ENCODE data around the gene DBR1.
A peak's percentile ranks its signal among the peaks of the same experiment; 100 is the strongest.

The DBR1 gene

DNA sequence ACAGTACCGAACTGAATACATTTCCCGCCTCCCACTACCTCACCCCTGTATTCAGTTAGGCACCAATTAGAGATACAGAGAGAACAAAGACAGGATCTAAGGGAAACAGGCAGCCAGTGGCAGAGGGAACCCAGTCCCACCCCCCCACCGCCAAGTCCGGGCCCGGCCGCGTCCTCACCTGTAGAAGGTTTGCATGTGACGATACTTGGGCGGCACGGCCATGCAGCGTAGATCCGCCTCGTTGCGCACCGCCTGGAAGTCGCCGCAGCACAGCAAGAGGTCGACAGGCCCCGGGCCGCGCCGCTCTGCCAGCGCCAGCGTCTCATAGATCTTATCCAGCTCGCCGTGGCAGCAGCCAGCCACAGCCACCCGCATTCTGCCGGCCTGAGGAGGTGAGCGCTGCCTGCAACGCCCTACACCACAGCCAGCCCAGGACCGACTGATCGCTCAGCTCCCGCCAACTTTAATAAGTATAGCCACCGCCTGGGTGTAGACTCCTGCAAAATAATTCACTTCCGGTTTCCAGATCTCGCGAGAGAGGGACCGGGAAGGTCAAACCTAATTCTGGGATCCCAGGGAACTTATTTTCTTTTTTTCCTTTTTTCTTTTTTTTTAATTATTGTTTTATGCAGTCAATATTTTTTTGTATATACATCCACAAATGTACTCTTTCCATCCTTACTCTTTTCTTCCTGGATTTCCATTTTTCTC is at the start of gene DBR1:
Gene DBR1, minus strand, starts transcription at position 501 of the 711 bp plus-strand sequence. Its CDS starts 126 bp downstream, at position 375.
- peak; percentile 83 for DNase-seq

- no peak for DNase-seq
Measured at GRCh38 chr3:138222942-138223287, 48.2 kb upstream of the DBR1 start.

DNA sequence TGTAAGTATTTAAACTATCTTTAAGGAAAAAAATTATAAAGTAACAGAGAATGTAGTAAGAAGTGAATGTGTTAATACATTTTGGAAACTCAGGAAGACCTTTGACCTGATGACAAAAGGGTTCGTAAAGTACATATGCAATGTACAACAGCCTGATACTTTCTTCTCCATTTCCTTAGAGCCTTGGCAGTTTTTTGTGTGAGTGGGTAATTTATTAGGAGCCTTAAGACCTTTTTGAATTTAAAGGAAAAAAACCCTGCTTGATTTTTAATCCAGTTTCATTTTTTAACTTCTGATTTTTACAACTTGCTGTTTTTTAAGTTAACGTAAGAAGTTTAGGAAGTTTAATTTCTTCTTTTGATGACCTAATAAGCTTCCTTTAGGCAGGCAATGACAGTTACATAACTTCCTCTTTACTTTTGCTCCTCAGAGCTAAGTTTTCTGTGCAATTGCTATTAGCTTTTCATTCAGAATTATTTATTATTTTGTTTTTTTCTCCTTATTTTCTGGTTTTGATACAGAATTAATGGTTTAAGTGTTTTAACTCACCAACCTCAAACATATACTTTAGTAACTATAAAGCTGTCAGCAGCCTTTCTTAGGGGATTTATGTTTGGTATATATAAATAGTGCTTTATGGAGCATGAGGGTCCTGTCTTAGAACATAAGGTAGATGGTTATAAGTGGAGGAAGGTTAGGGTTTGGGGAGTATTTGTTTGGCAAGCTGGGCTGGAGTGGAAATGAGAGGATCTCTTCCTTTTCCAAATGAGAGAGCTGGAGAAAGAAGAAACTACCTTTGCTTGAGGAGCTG is 47.6 kb upstream of the DBR1 start:
- DNase-seq, result no peak

GRCh38 chr3:138220788-138221187 is 46.1 kb upstream of the DBR1 start:
- DNase-seq, result no peak

DNA sequence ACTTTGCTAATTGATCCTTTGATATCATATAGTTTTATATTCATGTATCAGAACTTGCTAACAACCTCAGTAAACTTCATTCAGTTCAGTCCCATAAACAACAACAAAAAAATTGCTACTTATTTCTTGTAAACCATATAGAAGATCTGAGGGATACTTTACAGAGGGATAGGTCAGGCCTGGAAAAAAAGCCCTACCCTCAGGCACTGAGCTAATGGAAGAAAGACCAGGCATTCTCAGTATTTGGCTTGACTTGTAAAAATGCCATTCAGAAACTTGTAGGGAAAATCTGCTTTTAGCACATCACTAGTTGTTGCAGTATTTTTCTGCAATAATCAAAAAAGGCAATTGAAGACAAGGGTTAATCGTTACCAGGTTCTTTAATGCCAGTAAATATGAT is 45.5 kb upstream of the DBR1 start:
- no peak for DNase-seq

- DNase-seq, result no peak
Measured at GRCh38 chr3:138219255-138219654, 44.5 kb upstream of the DBR1 start.

- no peak for DNase-seq
Measured at GRCh38 chr3:138213398-138214085, 38.8 kb upstream of the DBR1 start.

GRCh38 chr3:138210528-138210927 is 35.8 kb upstream of the DBR1 start:
- DNase-seq, result no peak

DNA sequence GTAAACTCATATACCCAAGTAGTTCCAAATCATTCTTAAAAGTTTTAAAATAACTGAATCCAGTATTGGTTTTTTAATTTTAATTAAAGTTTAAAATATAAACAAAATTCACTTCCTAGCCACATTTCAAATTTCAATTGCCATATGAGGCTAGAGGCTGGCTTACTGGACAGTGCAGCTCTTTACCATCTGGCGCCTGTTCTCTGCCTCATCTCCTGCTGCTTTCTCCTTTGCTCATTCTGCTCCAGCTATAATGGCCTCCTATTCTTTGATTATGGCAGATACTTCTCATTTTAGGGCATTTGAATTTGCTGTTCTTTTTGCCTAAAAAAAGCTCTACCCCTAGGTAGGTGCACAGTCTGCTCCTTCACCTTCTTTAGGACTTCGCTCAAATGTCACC is 31.5 kb upstream of the DBR1 start:
- DNase-seq, result no peak

DNA sequence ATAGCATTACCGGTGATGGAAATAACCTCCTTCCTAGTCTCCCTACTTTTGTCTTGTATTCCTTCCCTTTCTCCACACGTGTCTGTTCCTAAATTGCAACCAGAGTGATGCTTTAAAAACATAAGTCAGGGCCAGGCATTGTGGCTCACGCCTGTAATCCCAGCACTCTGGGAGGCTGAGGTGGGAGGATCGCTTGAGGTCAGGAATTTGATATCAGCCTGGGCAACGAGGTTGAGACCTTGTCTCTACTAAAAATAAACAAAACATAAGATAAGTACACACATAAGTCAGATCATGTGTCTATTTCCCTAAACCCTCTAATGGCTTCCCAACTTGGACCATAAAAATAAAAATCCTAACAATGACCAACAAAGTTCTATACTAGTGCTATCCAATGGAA is 30.8 kb upstream of the DBR1 start:
- no peak for DNase-seq

GRCh38 chr3:138203938-138204337 is 29.2 kb upstream of the DBR1 start:
- DNase-seq, result no peak

DNA sequence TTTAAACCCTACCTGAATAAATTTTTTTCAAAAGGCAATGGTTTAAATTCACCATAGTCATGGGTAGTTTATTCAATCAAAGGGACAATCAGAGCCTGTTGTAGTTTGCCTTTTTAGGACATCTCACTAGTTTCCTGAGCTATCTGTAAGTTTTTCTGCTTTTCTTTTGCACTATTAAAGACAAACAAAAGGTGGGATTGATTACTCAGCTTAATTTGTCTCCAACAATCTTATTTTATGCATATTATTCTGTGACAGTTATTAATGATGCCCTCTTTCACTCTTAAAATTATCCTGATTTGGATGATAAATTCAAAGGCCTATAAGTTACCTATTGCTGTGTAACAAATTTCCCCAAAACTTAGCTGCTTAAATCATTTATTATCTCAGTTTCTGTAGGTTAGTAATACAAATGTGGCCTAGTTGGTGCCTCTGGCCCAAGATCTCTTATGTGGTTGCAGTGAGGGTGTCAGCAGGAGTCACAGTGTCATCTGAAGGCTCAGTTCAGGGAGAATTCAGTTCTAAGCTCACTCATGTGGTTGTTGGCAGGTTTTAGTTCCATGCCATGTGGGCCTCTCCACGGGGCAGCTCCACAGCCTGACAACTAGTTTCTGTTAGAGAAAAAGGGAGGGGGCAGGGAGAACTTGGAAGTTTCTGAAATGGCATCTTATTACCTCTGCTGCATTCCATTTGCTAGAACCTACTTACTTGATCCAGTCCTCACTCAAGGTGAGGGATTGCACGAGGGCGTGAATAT is 28.4 kb upstream of the DBR1 start:
- DNase-seq, result no peak

DNA sequence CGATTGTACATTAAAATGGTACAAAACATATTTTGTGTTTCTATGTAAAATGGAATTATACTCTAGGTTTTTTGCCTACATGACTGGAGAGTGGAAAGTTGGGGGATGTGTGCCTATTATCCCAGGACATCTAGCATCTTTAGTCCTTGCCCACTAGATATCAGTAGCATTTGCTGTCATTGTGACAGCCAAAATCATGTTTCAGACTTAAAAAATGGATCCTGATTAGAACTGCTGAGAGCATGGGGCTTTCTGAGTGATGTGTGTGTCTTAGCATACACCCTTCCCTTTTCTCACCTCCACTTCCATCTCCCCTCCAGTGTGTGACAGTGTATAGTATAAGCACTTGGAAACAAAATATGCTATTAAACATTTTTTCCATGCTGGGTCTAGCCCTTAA is 25.7 kb upstream of the DBR1 start:
- DNase-seq, result no peak

- no peak for DNase-seq
Measured at GRCh38 chr3:138199851-138200250, 25.1 kb upstream of the DBR1 start.

DNA sequence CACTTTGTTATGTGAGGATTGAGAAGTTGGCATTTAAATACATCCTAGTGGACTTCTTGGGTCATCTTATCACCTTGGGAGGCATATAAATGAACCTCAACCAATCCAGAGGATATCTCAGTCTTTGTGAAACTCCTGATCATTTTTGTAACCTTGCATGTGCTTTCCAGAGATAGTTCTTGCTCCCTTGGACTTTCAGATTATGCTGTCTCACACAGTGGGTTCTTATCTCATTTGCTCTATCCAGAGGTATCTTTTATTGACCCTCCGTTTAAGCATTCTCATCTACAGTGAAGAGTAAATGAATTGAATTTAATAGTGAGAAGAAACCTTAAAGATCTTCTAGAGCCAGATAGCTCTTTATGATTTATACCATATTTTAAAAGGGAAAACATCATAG is 22.8 kb upstream of the DBR1 start:
- no peak for DNase-seq

- no peak for DNase-seq
Measured at GRCh38 chr3:138197058-138197457, 22.3 kb upstream of the DBR1 start.

GRCh38 chr3:138196023-138196422 is 21.3 kb upstream of the DBR1 start:
- no peak for DNase-seq

DNA sequence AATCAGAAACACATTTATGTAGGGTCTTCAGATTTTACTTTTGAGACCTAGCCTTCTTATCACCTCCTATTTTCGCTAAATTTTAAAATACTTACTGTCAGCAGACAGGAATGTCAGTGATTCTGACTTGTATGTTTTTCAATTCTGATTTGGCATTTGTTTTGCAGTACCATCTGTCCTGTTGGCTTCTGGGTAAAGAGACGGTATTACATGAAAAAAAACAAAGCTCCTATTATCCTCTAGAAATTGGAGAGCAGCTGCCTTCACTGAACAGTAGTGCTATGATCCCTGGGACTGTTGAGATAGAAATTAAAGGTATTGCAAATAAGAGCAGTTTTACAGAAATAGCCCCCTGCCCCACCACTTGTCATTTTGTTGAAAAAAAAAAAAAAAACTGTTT is 20.8 kb upstream of the DBR1 start:
- no peak for DNase-seq

- DNase-seq, result no peak
Measured at GRCh38 chr3:138188013-138188730, 13.5 kb upstream of the DBR1 start.

- peak; percentile 32 for DNase-seq
Measured at GRCh38 chr3:138187296-138188012, 12.7 kb upstream of the DBR1 start, which contains the start of gene ARMC8. TSS of gene ARMC8 (plus strand) at chr3:138187301. CDS start at chr3:138187555, 254 bp downstream.

DNA sequence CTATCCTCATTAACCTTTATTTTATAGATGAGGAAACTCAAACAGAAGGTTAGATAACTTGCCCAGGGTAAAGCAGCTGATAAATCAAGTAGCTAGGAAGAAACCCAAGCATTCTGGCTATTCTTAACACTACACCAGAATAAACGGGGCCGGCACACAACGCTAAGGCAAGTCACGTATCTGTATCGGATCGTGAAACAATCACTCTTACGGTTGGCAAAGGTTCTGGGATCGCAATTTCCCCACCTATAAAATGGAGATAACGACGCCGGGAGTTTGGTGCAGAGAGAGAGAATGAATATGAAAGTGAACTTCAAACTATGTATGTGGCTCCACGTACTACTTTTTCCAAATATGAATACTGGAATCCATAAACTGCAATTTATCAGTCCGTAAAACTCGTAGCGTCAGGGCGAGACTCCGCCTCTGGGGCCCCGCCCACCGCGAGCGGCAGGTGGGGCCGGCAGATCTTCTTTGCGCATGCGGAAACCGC is 12.1 kb upstream of the DBR1 start:
- DNase-seq, result peak; percentile 91
